HG03575 (cell line): ENCODE data around the gene IER2.
"Not testable (repeated sequence)": the region's sequence is repeated elsewhere in the genome, so short reads cannot be mapped to it uniquely, and the experiment has no call there.

Experiments used
- ATAC-seq: cut with Tn5 transposase; IDR thresholded peaks from one replicate; pipeline ENCODE4 v1.9.1; 2021; ENCODE audit not compliant: unreplicated experiment, insufficient number of reproducible peaks, low FRiP score; ENCODE audit errors: extremely low read depth

Gene IER2

DNA sequence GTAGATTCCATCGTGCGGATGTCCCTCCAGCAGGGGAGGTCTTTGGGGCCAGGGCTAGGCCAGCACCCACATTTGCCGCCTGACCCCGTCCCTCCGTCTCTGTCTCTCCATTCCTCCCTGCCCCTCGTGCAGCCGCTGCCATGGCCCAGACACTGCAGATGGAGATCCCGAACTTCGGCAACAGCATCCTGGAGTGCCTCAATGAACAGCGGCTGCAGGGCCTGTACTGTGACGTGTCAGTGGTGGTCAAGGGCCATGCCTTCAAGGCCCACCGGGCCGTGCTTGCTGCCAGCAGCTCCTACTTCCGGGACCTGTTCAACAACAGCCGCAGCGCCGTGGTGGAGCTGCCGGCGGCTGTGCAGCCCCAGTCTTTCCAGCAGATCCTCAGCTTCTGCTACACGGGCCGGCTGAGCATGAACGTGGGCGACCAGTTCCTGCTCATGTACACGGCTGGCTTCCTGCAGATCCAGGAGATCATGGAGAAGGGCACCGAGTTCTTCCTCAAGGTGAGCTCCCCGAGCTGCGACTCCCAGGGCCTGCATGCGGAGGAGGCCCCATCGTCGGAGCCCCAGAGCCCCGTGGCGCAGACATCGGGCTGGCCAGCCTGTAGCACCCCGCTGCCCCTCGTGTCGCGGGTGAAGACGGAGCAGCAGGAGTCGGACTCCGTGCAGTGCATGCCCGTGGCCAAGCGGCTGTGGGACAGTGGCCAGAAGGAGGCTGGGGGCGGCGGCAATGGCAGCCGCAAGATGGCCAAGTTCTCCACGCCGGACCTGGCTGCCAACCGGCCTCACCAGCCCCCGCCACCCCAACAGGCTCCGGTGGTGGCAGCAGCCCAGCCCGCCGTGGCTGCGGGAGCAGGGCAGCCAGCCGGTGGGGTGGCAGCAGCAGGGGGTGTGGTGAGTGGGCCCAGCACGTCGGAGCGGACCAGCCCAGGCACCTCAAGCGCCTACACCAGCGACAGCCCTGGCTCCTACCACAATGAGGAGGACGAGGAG is 14.8 kb upstream of the IER2 start:
- no peak for ATAC-seq

DNA sequence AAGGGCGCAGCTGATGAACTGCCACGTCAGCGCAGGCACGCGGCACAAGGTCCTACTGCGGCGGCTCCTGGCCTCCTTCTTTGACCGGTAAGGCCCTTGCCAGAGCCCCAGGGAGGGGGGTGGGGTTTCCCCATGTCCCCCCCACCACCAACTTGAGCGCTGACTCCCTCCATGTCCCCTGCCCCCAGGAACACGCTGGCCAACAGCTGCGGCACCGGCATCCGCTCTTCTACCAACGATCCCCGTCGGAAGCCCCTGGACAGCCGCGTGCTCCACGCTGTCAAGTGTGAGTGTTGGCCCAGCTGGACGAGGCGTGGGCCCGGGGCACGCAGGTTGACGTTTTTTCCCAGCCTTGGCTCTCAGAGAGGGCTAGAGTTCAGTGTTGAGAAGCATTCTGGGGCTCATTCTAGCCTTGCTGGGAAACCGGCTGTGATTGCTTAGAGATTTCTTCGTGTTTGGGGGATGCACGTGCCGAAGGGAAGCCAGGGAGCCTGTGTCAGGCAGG is 12.9 kb upstream of the IER2 start:
- no peak for ATAC-seq

DNA sequence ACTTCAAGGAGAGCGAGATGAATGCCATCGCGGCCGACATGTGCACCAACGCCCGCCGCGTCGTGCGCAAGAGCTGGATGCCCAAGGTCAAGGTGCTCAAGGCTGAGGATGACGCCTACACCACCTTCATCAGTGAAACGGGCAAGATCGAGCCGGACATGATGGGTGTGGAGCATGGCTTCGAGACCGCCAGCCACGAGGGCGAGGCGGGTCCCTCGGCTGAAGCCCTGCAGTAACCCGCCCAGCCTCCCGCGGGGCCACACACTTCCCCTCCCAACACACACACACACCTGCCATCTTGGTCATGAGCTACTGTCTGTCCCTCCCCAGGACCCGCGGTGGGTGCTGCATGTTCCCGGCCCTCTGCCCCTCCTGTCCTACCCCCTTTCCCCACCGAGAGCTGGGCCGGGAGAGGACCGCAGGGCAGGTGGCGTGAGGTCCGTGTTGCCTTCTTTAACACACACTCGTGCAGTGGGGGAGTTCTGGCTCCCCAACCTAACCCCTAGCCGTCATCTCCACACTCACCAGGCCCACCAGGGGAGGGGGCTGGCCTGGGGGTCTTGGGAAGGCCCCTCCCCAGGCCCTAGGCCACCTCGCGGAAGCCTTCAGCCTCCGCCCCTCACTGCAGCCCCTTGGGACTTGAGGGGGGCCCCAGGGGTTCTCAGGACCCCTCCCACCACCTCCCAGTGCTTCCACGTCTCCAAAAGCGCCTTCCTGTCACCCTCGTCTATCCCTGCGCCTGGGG is 11.9 kb upstream of the IER2 start:
- no peak for ATAC-seq

DNA sequence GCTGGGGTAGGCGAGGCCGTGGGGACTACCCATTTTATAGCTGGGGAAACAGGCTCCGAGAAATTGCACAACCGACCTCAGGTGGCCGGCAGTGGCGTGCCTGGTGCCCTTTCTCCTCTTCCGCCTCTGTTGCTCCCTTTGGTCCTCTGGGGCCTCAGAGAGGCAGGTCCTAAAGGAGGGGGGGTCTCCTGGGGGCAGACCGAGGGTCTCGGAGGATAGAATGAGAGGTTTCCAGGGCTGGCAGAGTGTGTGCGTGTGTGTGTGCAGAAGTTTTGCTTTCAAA is 11.4 kb upstream of the IER2 start:
- ATAC-seq = no peak

DNA sequence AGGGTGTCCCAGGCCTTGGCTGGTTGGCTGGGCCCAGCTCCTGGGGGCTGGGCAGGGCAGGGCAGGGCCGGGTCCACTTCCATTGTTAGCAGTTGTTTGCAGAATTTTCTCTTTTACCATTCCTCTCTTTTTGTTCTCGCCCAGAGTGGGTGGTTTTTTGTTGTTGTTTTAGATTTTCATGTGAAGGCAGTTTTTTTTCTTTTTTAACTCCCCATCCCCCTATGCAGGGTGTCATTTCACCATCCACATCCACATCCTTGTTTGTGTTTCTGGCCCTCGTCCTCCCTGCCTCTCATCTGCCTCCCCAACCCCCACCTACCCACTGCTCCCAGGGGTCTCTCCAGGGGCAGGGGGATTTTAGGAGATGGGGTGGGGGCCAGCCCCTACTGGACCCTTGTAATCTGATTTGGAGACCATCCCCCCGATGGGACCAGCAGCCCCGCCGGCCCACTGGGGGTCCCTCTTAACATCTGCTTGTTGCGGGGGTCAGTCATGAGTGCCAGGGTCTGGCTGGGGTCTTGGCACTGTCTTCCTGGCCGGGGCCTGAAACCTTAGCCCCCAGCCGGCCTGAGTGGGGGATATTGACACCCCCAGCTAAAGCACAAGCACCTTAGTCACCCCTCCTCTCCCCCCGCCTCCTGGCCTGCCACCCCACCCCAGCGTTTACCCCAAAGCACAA is 10.4 kb upstream of the IER2 start:
- no peak for ATAC-seq

DNA sequence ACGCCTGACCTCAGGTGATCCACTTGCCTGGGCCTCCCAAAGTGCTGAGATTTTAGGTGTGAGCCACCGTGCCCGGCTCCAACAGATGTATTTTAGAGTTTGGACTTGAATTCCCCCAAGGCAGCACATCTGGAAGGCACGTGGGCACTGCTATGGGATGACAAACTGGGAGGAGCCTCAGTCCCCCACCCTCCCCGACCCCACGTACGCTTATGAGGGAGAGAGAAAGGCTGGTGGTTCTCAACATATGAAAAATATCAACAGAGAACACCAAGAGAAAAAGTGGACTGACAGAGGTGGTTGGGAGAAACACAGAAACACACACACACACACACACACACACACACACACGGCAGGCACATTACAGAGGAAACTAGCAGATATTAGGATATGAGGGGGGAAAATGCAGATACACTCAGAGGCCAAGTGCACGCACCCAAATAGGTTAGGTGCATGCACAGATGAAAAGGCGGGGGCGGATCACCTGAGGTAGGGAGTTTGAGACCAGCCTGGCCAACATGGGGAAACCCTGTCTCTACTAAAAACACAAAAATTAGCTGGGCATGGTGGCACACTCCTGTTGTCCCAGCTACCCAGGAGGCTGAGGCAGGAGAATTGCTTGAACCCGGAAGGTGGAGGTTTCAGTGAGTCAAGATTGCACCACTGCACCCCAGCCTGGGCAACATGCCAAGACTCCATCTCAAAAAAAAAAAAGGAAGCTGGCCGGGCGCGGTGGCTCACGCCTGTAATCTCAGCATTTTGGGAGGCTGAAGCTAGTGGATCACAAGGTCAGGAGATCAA is 3.2 kb upstream of the IER2 start:
- no peak for ATAC-seq

DNA sequence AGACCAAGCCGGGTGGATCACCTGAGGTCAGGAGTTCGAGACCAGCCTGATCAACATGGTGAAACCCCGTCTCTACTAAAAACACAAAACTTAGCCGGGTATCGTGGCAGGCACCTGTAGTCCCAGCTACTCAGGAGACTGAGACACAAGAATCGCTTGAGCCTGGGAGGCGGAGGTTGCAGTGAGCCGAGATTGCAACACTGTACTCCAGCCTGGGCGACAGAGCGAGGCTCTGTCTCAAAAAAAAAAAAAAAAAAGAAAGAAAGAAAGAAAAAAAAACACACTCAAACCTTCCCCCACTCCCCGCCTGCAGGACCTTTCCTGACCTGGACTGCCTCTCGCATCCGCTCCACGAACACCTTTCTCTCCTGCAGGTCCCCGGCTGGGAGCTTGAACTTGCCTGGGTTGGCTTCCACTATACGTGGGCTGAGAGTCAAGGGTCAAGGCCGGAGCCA is 1.0 kb upstream of the IER2 start:
- not testable (repeated sequence) for ATAC-seq

DNA sequence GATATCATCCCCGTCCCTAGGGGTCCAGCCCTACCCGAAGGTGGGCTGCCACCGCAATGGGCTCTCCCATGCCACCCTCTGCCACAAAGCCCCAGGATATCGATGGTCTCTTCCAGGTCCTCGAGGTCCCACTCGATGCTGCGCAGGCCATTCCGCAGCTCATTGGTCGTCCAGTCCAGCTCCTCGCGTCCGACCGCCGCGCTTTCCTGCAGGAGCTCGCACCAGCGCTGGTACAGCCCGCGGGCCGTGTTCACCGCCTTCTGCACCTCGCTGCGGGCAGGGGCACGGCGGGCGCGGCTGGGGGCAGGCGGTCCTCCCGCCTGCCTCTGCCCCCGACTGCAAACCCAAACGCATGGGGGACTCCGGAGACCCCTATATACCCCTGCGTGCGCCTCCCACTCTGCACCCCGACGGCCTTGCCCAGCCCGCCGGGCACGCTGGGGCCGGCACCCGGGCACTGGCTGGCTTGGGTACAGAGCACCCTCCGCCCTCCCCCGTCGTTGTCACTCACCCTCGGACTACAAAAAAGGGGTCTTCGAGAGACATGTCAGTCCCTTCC is 504 bp upstream of the IER2 start:
- ATAC-seq = no peak

DNA sequence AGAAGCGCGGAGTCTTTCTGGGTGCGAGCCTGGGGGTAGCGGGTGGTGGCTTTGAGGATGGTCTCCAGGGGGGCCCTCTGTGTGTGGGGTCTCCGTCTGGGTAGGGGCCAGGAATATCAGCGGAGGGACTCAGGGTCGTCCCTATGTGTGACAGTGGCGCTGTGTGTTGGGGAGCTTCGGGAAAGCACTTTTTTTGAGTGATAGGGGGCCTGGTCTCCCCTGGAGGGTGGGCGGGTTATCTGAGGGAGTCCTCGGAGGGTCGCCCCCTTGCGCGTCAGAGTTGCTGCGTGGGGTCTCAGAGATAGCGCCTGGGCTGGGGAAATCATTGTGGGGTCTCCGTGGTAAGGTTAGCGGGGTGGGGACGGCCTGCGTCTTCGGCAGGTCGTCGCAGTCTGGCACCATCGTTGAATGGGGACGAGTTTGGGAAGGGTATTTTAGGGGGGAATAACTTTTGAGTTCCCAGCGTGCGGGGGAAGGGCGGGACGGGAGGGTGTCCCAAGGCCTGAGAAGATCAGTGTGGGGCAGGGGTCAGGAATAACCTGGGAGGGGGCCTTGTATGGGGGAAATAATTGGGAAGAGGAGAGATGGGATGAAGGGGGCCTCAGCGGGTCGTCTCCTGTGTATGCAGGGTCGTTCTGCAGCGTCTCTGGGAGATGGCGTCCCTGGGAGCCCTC is 857 bp downstream of the IER2 start:
- ATAC-seq = no peak

DNA sequence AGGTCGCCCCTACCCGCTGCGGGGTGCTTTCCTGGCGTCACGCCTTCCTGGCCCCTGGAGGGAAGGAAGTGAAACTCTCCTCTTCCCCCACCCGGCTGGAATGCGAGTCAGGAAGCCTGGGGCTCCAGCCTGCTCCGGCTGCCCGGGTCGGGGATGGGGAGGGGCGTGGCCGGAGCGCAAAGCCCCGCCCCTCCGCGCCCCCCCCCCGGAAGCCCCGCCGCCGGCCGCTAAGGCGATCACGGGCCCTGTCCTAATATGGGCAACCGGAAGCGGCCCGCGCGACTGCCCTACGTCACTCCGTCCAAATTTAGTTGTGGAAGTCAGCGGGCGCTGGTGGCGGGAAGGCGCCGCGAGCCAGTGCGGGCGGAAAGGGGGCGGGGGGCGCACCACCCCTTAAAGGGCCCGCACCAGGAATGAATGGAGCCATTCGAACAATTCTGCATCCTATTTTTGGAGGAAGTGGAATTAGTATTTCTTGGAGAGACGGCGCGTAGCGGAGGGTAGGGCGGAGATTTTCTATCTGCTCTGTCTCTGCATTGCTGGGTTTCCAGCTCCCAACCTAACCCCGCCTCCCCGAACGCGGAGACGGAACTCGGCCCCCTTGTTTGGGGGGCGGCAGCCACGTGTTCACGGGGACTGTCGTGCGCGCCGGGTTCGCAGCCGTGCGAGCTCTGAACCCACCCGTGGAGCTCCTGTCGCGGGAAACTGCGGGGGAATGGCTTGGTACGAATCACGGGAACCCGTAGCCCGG is 1.6 kb downstream of the IER2 start:
- no peak for ATAC-seq

DNA sequence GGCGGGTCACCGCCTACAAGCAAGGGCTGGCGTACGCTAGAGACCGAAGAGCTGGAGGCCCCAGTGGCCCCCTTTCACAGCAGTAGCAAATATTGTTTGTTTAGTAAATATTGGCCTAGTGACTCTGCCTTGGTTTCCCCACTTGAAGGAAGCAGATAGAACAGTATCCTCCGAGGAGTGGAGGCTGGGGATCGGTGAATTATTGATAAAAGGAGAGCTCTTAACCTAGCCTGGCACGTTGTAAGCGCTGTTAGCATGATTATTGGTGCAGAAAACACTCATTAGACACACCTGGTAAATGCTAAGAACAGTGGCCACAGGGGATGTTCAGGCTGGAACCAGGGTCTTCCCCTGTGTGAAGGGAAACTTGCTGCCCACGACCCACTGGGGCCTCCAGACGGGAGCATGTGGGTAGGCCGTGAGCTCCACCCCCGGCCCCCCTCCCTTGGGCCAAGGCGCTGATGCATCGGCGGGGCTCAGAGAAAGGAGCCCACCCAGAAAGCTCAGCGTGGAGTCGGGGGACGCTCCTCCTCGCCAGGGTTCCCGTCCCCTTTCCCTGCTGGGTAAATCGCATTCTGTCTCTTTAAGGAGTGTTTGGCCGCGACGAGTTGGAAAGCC is 2.3 kb downstream of the IER2 start:
- ATAC-seq = no peak

DNA sequence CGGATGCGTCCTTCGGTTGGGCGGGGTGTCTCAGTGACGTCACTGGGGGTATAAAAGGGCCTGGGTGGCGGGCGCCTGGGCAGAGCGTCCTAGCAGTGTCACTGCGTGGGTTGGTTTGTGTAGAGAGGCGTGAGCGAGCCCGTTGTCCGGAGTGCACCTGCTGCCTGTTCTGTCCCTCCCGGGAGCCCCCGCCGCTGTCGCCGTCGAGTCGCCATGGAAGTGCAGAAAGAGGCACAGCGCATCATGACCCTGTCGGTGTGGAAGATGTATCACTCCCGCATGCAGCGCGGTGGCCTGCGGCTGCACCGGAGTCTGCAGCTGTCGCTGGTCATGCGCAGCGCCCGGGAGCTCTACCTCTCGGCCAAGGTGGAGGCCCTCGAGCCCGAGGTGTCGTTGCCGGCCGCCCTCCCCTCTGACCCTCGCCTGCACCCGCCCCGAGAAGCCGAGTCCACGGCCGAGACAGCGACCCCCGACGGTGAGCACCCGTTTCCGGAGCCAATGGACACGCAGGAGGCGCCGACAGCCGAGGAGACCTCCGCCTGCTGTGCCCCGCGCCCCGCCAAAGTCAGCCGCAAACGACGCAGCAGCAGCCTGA is 2.9 kb downstream of the IER2 start:
- ATAC-seq = no peak

DNA sequence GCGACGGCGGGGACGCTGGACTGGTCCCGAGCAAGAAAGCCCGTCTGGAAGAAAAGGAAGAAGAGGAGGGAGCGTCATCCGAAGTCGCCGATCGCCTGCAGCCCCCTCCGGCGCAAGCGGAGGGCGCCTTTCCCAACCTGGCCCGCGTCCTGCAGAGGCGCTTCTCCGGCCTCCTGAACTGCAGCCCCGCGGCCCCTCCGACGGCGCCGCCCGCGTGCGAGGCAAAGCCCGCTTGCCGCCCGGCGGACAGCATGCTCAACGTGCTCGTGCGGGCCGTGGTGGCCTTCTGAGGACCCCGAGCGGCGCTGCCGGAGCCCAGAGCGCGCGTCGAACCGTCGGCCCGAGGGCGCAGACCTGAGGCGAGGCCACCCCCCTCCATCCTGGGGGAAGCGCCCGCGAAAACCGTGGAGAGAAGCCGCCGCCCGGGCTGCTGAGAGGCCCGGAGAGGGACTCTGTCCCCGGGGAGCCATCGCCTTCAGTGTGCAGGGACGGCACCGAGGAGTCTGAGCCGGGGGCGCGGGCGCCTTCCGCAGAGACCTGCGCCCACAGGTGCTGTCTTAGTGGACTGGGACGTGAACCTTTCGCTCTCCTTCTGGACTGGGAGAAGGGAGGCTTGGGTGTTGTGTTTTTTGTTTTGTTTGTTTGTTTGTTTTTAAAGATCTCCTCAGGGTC is 3.5 kb downstream of the IER2 start:
- ATAC-seq = no peak

DNA sequence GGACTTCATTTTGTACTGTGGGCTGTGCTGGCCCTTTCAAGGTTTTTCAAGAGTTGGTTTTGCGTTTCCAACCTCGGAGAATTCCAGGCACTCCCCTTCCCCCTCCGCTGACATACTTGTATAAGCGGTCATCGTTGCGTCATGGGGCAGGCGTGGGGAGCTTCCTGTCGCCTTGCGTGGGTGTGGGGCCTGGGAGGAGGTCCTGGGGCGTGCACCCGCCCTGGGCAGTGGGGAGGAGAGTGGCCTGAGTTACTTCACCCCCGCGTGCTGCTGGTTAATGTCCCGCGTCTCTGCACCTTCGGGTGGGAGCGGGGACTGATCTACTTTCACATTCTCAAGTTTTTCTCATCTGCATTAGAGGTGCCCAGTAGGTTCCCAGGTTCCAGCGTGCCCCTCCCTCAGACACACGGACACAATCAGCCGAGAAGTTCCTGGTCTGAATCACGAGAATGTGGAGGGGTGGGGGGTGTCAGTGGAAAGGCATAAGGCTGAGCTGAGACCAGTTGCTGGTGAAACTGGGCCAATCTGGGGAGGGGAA is 4.1 kb downstream of the IER2 start:
- no peak for ATAC-seq

DNA sequence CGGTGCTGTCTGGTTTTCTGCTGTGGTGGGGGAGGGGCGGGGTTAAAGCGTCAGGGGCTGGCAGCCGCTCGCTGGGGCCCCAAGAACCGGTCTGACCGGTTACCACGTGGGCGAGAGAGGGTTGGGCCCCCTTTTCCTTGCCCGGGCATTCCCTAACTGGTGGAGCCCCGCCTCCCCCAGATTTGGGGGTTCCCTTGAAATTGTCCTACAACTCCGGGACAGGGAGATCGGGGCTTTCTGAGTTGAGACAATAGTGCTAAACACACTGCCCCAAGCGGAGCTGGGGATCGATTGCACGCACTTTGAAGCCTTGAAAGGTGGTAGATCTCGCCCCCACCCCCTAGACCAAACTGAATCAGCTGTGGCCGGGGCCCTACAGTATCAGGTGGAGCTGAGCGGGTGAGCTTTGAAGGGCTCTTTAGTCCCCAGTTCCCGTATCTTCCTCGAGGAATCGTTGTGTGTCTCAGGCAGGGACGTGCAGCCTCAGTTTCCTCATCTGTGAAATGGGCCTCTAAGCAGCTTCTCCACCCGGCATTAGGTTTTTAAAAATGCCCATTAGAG is 4.8 kb downstream of the IER2 start:
- no peak for ATAC-seq
